Measurements from ENCODE around the gene UNC5A. TPM values are rescaled to one million over a fixed set of nuclear protein-coding genes. Genes with fewer than 3 reads are reported as not detected.

UNC5A gene
- total RNA-seq, 1 donor from 2014 or later: not detected

DNA sequence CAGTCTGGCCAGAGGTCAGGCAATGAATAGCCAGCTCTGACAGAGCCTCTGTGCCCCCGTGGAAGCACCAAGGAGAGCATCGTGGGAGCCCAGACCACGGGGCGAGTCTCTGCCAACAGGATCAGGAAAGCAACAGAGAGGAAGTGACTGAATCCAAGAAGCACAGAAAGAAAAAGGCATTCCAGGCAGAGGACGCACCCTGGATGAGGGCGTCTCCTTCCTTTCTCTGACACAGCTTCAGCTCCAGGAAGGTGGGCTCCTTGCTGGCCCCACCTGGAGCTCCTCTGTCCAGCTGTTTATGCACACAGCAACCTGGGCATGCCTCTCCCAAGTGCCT lies 72.2 kb downstream of the UNC5A start:
- TF ChIP-seq CTCF (IDR thresholded peaks at IDR 0.05; ENCODE audit: unreplicated experiment): no peak
- H3K36me3 Mint-ChIP-seq (ENCODE audit: low read depth, unreplicated experiment): peaks cover 8% of the 10 kb centered on the region
- no peak overlapping the region for H3K27ac Mint-ChIP-seq (ENCODE audit: unreplicated experiment)
- peaks cover 15% of the 10 kb centered on the region for H3K4me1 Mint-ChIP-seq (ENCODE audit: unreplicated experiment)
- no peak overlapping the region for H3K4me3 Mint-ChIP-seq (ENCODE audit: unreplicated experiment)
- peaks cover 13% of the 10 kb centered on the region for H3K27me3 Mint-ChIP-seq (ENCODE audit: unreplicated experiment)
- no peaks in the 10 kb centered on the region for H3K9me3 Mint-ChIP-seq (ENCODE audit: unreplicated experiment)
- no peak for DNase-seq (ENCODE audit: low spot score)

DNA sequence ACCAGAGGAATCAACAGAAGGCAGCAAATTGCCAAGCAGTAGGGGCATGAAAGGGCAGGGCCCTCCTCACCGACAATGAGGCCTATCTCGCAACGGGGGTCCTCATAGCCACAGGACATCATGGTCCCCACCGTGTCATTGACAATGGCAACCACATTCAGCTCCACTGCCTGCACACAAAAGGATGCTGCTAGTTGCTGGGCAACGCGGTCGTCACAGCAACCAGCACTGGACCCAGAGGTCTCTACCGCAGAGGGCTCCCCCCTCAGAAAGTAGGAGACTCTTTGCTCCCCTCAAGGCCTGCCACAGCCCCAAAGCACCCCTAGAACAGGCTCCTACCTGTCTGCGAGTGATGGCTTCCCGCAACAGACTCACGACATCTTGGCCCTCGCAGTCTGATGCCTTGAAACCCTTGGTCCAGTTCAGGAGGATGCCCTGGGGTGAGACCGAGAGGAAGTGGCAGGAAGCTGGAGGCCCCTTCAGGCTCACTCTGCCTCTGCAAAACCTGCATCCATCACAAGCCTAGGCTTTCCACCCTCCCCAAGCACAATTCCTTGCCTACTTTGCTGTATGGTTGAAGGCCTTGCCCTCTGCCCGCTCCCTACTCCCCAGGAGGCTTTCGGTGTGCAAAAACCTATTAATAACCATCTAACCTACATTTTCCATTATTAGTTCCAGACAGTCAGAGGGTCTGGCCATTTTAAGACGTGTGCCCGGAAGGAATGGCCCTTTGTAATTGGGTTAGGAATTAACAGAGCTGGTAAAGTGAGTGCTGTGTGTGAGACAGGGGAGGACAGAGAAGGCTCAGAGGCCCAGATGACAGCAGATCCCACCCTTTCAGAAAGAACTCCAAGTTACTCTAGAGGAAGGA lies 73.6 kb downstream of the UNC5A start:
- Mint-ChIP-seq H3K27ac (ENCODE audit: unreplicated experiment) (no peak overlapping the region), H3K36me3 (ENCODE audit: low read depth, unreplicated experiment) (peaks cover 8% of the 10 kb centered on the region), H3K4me3 (ENCODE audit: unreplicated experiment) (peak overlapping the region; percentile 3), H3K9me3 (ENCODE audit: unreplicated experiment) (no peaks in the 10 kb centered on the region), H3K4me1 (ENCODE audit: unreplicated experiment) (peaks cover 15% of the 10 kb centered on the region), H3K27me3 (ENCODE audit: unreplicated experiment) (peaks cover 15% of the 10 kb centered on the region)
- no peak for TF ChIP-seq CTCF (IDR thresholded peaks at IDR 0.05; ENCODE audit: unreplicated experiment)
- no peak for DNase-seq (ENCODE audit: low spot score)

DNA sequence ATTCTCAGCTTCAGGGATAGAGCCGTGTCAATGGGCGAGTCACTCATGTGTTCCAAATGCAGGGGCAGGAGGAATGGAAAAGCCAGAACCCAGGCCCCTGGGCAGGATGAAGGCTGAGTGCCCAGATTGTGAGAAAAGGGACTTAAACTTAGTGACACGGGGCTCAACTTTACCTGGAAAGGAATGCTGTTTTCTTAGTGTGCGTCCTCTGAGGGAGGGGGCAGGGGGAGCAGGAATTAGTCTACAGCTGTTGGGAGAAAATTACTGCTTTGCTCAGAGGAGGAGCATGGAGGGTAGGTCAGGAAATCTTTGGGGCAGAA lies 74.2 kb downstream of the UNC5A start:
- DNase-seq (ENCODE audit: low spot score): no peak
- Mint-ChIP-seq H3K27me3 (ENCODE audit: unreplicated experiment) (peaks cover 15% of the 10 kb centered on the region), H3K4me1 (ENCODE audit: unreplicated experiment) (peaks cover 15% of the 10 kb centered on the region), H3K36me3 (ENCODE audit: low read depth, unreplicated experiment) (peaks cover 8% of the 10 kb centered on the region), H3K9me3 (ENCODE audit: unreplicated experiment) (no peaks in the 10 kb centered on the region), H3K4me3 (ENCODE audit: unreplicated experiment) (no peak overlapping the region), H3K27ac (ENCODE audit: unreplicated experiment) (no peak overlapping the region)
- no peak for TF ChIP-seq CTCF (IDR thresholded peaks at IDR 0.05; ENCODE audit: unreplicated experiment)

DNA sequence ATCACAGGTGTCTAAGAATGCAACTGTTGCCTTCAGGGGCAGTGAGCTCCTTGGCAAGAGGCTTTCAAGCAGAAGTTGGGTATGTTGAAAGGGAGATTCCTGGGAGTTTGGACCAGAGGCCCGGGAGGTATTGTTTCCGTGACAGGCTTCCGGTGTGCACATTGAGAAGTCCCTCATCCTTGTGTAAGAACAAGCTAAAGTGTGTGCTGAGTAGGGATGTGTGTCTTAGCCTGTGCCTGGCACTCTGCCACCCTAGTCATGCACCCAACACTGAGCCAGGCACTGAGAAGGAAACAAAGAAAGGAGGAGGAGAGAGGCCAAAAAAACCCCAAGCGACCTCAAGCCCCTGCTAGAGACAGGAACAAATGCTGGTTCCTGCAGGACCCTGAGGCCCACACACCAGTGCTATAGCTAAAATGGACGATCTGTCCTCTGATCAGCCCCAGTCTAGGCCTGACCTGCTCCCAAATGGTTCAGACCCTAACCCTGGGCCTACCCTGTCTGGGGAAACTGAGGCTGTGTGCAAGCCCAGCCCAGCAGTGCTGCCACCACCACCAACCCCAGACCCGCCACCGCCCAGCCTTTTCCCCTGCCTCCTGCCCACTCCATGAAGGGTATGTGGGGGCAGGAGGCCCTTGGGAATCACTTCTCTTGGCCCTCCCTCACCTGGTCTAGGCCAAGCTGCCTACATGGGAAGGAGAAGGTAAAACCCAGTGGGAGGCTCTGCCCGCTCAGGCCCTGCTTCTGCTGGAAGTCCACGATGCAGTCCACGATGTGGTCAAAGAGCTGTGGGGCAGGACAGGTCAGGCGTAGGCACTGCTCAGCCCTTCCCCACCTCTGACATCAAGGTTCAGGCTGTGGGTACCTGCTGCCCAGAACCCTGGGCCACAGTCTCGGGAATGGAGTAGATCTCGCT lies 76.2 kb downstream of the UNC5A start:
- no peak overlapping the region for H3K4me3 Mint-ChIP-seq (ENCODE audit: unreplicated experiment)
- H3K27me3 Mint-ChIP-seq (ENCODE audit: unreplicated experiment): peaks cover 20% of the 10 kb centered on the region
- peaks cover 15% of the 10 kb centered on the region for H3K4me1 Mint-ChIP-seq (ENCODE audit: unreplicated experiment)
- H3K9me3 Mint-ChIP-seq (ENCODE audit: unreplicated experiment): no peaks in the 10 kb centered on the region
- peaks cover 8% of the 10 kb centered on the region for H3K36me3 Mint-ChIP-seq (ENCODE audit: low read depth, unreplicated experiment)
- no peak for TF ChIP-seq CTCF (IDR thresholded peaks at IDR 0.05; ENCODE audit: unreplicated experiment)
- DNase-seq (ENCODE audit: low spot score): peak; percentile 2
- no peak overlapping the region for H3K27ac Mint-ChIP-seq (ENCODE audit: unreplicated experiment)

Data from endothelial cell (in vitro differentiated cells).